EH (cell line): ENCODE results near the gene DCDC2C.

ENCODE experiments used
- DNase-seq: peaks from one replicate; pipeline ENCODE4 v3.0.0-alpha.2; 2015; ENCODE audit warnings: low read depth

DCDC2C gene

DNA sequence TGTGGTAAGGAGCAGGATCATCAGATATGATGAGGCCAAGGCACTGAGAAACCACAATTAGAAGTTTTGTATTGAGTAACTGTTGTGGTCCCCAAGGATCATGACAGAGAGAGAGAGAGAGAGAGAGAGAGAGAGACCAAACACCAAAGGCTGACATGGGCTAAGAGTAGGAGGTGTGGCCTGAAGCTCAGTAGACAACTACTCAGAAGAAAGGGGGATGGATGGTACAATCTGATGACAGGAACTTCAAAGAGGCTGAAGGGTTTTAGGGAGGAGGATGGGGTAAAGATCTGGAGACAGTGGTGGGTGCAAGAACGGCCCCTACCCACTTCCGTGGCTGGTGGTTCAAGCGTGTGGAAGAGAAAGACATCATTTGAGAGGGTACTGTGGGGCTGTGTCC is 135.0 kb downstream of the DCDC2C start:
- no peak for DNase-seq

DNA sequence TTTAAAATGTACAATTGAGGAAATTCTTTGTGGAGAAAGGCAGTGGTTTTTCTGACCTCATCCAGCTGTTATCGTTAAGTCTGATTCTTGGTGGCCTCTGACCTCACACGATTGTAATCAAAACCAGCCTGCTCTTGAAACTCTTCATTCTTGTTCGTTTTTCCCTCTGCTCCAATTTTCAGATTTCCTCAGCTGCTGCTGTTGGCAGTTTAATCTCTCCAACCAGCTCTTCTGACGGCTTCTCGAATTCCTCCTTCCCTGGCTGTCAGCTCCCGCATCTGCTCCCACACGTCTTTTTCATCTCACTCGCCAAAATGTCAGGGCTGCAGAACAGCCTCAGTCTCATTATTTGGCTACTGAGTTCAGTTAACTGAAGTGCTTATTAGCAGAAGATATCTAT is 136.1 kb downstream of the DCDC2C start:
- no peak for DNase-seq

DNA sequence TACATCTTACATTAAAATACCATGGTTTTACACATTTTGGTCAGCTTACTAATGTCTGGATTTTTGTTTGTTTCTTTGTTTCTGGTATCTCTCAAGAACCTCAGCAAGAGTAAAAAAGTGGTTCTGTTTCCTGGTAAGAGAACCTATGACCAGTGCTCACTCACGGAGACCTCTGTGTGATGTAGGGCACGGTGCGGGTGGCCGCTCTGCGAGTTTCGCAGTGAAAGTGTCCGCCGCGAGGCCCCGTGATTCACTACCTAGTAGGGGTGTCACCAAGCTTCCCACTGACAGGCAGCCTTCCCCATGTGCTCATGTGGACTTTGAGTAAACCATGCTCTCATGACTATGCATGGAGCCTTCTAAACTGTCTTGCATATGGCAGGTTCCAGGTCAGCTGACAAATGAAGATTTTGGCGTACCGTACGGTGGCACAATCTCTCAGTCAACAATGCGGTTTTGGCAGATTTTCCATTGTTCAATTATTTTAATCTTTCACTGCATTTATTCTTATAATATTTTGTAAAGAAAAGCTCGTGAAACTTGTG is 137.3 kb downstream of the DCDC2C start:
- DNase-seq, result no peak

DNA sequence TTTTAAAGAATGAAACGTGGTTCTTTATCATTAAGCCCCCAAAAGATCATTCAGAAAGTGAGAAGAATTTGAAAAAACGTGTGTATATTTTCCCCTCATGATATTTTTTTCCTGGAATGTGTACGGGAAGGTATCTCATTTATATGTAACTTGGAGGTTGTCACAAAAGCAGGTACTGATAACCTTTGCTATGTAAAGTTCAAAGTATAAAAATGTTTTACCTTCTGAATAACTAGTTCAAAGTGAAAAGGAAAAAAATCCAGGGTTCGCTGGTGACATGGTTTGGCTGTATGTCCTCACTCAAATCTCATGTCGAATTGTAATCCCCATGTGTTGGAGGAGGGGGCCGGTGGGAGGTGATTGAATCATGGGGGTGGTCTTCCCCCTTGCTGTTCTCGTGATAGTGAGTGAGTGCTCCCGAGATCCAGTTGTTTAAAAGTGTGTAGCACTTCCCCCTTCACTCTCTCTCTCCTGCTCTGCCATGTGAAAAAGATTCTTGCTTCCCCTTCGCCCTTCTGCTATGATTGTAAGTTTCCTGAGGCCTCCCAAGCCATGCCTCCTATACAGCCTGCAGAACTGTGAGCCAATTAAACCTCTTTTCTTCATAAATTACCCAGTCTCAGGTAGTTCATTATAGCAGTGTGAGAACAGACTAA is 144.2 kb downstream of the DCDC2C start:
- DNase-seq, result no peak

DNA sequence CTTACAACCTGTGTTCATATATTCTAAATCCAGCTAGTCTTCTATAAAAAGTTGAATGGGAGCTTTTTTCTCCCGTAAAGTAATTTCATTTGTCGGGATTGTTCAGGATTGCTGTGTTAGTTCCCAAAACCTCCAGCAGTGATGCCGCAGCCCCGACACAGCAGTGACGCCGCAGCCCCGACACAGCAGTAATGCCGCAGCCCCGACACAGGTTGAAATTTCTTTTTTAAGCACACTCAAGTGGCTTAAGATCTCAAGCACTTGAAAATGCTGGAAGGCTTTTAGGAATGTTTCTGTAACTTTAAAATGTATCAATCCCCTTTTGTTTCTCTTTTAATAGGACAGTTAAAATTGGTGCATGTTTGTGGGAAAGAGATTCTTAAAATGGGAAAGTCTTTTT is 145.4 kb downstream of the DCDC2C start:
- DNase-seq, result no peak

DNA sequence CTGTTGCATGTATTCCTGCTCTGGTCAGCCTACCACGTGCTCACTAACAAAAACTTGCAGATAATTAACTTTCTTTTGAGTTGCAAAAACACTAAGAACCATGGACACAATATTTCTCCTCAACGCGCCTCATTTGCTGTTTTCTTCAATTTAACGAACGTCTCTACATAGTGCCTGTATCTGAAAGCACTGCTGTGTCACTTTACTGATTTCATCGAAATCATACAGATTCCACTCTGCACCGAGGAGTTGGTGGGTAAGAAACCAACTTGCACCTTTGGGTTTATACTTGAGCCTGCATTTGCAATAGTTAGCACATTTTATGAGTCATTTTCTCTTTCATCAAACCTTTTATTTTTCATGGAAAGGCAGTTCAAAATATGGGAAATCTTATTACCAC is 145.8 kb downstream of the DCDC2C start:
- DNase-seq, result no peak

DNA sequence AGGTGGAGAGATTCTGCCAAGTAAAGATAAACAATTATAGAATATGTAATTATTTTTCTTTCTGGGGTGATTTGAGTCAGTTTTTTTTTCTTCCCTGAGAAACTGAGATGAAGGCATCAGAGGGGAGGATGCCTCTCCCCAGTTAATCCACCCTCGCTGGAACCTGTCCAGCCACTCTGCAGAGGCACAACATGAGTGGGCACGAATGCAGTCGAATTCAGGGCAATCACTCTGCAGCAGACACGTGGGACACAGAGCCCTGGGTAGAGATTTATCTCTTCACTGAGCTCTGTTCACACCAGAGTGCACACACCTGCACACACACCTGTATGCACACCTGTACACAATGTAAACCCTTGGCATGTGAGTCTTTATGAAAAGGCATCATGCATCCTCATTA is 154.2 kb downstream of the DCDC2C start:
- DNase-seq, result no peak

DNA sequence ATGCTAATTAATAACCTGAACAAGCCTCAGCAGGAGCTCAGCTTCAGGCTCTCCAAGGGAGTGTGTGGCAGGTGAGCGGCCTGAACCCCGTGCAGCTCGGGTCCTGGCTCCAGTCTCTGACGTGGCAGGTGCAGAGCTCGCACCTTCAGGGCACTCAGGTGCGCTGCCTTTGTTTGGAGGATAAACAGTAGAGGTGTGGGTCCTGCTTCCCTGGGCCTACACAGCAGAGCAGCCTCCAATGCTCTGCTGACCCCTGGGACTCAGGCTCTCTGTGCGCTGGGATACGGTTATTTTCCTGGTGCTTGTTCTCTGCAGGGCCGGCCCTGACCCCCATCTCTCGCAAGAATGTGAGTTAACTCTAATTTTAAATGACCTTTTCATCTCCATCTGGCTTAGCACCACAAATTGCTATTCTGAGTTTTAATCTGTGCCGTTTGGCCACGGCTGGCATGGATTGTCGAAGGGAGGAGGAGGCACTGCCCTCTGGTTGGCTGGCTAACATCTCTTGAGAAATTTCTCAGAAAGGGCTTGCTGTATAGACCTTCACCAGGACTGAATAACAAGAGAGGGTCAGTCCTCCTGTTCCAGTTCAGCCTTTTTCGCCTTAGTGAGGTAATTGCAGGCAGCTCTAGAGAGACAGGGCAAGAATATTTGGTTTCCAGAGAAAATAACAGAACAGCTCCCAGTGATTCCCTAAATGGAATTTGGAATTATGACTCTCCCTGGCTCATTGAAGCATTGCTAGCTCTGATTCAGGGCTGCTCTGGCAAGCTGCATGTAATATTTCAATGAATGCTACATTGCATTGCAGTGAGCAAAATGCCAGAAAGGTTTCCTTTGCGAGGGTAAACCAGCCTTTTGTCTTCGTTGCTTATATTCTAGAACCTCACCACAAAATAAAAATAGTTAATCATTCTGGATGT is 161.8 kb downstream of the DCDC2C start:
- no peak for DNase-seq

DNA sequence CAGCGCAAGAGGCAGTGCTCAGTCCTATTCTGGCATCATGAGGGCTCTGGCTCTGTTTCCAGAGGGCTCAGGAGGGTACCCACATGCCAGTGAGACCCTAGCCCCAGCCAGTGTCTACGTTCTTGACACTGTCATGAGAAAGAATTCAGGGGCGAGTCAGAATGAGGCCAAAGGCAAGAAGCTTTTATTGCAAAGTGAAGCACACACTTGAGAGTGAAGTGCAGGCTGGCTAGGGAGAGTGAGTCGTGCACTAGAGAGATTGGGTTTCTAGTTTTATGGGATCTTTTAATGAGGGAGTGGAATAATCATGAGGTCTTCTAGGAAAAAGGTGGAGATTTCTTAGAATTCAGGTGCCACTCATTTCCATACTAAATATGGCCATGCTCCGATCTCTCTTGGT is 164.1 kb downstream of the DCDC2C start:
- DNase-seq, result no peak

DNA sequence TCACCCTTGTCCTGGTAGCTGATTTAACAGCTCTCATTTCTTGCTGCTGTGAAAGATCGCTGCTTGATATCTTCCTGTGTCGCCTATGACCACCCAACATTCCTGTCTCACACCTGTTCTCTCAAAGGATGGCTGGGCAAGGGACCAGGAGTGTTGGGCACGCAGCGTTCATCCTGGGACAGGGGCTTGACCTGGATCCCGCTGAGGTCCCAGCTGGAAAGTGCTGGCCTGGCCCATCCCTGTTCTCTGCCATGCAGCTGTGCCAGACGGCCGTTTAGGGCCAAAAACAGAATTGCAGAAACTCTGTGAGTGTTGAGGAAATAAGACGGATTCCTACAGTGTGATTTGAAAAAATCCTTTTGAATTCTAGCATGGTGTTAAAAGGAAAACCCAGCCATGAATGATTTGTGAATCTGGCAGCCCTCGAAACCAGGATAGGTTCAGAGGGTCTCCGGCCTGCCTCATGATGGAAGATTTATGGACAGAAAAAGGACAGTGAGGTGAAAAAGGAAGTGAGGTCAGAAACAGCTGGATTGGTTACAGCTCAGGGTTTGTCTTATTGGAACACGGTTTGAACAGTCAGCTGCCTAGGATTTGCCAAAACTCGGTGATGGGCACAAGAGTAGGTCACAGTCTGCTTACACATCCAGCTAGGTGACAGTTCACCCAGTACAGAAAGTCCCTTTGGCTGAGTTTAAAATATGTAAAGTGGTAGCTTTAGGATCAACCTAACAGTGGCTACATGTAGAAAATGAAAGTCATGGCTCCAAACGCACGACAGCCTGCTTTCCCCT is 164.8 kb downstream of the DCDC2C start:
- no peak for DNase-seq

DNA sequence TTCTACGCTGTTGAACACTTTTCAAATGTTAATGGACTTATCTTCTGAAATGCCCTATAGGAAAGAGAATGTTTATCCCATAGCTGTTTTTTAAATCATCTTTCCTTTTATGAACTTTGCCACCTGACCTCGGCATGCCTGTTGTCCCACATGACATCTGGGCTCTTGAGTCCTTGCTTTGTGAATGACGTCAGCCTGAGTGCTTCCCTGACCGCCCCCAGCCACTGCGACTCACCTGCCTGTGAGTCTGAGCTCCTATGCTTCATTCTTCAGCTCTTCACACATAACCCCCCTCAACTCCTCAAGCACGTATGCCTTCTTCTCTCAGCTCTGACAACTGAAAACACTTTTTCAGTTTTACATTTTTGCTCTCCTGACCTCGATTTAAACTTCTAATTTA is 166.8 kb downstream of the DCDC2C start:
- DNase-seq, result no peak

DNA sequence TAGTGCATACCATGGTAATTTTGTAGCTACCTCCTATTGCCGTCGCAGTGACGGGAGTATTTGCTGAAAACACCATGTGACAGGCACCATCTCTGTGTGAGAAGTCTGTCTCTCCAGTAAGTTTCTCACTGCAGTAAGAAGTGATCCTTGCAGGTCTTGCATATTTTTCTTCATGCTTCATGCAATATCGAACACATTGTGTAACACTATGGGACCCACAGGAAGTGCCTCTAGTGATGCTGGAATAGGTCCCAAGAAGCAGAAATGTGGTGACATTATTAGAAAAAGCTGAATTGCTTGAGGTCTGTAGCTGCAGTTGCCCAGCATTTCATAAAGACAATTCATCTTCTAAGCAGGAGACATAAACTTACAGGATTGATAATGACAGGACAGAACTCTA is 167.6 kb downstream of the DCDC2C start:
- no peak for DNase-seq

DNA sequence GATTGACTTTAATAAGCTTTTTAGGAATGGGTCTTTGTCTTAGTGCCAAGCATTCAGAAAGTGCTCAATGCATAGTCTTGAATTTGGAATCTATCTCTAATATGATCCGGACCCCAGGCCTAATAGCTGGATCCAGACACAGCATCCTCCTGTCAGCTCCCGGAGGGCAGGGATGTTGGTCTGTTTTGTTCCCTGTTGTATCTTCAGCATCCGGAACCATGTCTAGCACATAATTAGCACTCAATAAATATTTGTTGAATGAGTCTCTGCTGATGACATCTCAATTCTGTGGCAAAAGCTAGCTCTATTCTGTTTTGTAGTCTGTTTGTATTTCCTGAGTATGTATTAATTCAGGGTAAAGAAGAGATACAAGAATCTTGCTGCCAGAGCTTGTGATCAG is 169.1 kb downstream of the DCDC2C start:
- no peak for DNase-seq

DNA sequence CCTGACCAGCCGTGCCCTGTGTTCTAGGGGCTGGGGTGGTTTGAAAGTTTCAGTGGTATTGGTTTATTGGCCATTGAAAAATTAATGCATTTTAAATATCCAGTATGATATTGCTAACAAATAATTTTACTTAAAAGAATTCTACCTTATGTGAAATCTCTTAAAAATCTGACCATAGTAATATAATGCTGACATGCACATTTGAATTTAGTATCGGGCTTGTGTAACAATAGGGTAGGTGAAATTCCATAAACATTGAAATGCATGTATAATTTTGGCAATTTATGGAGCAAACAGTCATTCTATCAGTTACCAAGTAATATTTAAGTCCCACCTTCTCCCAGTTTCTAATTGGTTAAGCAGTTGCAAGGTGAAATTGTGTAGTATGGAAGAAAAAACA is 170.5 kb downstream of the DCDC2C start:
- no peak for DNase-seq

DNA sequence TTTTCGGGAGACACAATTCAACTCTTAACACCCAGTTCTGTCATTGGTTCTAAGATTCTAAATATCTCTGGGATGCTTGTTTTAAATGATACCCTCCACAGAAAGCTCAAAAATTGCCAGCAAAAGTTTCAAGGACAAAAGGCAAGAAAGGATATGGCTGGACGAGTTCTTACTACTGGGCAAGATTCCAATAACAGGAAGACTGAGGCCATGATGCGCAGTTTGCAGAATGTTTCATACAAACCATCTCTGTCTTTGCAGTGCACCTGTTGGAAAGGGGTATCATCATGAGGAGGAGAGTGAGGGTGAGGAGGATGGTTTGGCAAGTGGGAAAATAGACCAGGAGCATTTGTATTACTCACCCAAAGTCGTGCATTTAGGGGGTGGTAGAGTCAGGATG is 172.8 kb downstream of the DCDC2C start:
- no peak for DNase-seq

DNA sequence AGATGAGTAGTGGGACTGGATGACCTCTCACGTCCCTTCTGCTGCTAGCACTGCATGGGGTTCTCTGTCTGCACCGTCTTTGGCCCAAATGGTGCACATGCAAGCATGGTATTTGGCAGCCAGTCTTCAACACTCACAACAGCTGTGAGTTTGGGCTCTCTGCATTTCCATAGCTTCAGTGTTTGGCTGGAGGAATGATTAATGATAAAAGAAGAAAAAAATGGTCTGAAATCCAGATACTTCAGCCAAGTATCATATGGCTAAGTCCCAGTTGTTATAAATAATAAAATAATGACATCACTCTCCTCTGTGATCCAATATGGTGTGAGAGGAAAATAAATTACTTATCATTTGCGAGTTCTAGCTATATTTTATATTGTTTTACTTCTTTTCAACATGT is 173.3 kb downstream of the DCDC2C start:
- no peak for DNase-seq

DNA sequence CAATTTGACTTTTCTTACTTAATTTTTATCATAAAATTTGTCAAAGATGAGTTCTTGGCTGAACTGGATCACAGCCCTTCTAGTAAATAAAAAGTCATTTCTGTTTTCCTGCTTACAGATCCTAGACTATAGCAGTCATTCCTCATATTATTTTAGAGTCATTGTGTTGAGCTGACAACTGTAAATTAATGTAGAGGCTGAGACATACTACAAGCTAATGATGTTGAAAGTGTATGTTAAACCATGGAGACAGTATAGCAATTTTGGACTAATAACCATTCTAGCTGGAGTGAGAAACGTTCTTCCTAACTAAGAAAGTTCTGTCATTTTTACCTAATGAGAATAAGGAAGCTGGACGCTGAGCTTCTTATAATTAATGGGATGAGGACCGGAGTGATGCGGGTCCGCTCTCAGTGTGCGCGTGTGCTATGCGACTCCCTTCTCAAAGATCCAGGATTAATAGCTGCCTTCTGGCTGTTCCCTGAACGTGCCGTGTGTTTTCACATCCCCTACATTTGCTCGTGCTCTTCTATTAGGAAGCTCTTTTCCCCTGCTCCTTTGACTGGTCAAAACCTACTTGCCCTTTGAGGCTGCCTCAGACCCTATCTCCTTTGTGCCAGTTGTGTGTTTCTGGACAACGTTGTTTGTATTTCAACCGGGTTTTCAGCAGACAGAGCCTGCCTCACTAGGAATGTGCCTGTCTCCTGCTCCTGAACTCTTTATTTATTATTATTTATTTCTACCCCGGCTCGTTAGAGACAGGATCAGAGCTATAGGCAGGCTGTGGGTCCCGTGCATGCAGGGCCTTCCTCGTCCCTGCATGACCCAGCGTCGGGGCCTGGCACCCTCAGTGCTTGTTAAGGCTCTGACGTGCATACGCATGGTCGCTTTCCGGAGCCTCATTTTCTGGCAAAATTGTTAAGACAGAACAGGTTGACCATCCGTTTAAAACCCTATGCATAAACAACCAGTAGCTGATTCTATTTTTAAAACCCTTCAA is 182.6 kb downstream of the DCDC2C start:
- DNase-seq, result no peak

DNA sequence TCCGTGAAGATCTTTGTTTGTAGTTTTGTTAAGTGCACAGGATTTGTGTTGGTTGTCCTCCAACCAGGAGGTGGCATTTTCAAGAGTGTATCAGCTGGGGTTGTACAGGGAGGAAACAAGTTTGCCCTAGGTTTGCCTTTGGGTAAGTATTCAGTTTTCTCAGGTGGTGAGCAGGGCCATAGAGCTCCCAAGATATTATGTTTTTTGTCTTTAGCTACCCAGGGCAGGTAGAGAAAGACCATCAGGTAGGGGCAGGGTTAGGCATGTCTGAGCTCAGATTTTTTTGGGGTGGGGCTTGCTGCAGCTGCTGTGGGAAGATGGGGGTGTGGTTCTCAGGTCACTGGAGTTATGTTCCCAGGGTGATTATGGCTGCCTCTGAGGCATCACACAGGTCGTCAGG is 191.6 kb downstream of the DCDC2C start:
- no peak for DNase-seq
